ENCODE results near the gene HBA1.
A peak's percentile ranks its signal among the peaks of the same experiment; 100 is the strongest.
"Not testable (repeated sequence)": the region's sequence is repeated elsewhere in the genome, so short reads cannot be mapped to it uniquely, and the experiment has no call there.

Gene HBA1

DNA sequence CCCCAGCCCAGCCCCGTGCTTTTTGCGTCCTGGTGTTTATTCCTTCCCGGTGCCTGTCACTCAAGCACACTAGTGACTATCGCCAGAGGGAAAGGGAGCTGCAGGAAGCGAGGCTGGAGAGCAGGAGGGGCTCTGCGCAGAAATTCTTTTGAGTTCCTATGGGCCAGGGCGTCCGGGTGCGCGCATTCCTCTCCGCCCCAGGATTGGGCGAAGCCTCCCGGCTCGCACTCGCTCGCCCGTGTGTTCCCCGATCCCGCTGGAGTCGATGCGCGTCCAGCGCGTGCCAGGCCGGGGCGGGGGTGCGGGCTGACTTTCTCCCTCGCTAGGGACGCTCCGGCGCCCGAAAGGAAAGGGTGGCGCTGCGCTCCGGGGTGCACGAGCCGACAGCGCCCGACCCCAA lies 474 bp upstream of the HBA1 start:
- DNase-seq, result not testable (repeated sequence)

DNA sequence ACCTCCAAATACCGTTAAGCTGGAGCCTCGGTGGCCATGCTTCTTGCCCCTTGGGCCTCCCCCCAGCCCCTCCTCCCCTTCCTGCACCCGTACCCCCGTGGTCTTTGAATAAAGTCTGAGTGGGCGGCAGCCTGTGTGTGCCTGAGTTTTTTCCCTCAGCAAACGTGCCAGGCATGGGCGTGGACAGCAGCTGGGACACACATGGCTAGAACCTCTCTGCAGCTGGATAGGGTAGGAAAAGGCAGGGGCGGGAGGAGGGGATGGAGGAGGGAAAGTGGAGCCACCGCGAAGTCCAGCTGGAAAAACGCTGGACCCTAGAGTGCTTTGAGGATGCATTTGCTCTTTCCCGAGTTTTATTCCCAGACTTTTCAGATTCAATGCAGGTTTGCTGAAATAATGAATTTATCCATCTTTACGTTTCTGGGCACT lies 928 bp downstream of the HBA1 start:
- DNase-seq, result no peak

DNA sequence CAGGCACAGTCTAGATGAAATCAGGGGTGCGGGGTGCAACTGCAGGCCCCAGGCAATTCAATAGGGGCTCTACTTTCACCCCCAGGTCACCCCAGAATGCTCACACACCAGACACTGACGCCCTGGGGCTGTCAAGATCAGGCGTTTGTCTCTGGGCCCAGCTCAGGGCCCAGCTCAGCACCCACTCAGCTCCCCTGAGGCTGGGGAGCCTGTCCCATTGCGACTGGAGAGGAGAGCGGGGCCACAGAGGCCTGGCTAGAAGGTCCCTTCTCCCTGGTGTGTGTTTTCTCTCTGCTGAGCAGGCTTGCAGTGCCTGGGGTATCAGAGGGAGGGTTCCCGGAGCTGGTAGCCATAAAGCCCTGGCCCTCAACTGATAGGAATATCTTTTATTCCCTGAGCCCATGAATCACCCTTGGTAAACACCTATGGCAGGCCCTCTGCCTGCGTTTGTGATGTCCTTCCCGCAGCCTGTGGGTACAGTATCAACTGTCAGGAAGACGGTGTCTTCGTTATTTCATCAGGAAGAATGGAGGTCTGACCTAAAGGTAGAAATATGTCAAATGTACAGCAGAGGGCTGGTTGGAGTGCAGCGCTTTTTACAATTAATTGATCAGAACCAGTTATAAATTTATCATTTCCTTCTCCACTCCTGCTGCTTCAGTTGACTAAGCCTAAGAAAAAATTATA lies 1.6 kb downstream of the HBA1 start:
- DNase-seq, result no peak

DNA sequence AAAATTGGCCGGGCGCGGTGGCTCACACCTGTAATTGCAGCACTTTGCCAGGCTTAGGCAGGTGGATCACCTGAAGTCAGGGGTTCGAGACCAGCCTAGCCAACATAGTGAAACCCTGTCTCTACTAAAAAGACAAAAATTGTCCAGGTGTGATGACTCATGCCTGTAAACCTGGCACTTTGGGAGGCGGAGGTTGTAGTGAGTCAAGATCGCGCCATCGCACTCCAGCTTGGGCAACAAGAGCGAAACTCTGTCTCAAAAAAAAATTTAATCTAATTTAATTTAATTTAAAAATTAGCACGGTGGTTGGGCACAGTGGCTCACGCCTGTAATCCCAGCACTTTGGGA lies 2.2 kb downstream of the HBA1 start:
- DNase-seq, result no peak

DNA sequence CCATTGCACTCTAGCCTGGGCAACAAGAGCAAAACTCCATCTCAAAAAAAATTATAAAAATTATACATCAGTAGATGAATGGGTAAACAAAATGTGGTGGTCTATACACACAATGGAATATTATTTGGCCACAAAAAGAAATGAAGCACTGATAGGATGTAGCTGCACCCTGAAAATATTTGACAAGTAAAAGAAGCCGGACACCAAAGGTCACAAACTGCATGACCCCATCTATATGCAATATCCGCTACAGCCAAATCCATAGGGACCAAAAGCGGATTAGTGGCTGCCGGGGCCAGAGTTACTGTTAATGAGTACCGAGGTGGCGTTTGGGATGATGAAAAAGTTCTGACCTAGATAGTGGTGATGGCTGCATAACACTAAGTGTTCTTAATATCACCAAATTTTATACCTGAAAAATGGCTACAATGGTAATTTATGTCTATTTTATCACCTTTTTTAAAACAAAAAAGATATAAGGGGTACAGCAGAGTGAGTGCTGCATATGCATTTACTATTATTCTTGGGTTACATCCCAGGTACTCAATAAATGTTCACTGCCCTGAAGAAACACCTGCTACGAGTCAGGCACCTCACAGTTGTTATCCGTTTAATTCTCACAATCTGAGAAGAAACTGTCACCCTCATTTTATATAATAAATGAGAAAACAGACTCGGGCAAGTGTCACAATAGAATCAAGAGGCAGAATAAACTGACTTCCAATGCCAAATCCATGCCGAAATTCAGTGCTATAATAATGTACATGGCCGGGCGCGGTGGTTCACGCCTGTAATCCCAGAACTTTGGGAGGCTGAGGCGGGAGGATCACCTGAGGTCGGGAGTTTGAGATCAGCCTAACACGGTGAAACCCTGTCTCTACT lies 3.0 kb downstream of the HBA1 start:
- DNase-seq, result no peak

DNA sequence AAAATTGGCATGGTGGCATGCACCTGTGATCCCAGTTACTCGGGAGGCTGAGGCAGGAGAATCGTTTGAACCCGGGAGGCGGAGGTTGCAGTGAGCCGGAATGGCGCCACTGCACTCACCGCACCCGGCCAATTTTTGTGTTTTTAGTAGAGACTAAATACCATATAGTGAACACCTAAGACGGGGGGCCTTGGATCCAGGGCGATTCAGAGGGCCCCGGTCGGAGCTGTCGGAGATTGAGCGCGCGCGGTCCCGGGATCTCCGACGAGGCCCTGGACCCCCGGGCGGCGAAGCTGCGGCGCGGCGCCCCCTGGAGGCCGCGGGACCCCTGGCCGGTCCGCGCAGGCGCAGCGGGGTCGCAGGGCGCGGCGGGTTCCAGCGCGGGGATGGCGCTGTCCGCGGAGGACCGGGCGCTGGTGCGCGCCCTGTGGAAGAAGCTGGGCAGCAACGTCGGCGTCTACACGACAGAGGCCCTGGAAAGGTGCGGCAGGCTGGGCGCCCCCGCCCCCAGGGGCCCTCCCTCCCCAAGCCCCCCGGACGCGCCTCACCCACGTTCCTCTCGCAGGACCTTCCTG lies 3.7 kb downstream of the HBA1 start, which contains the start of gene HBQ1:
TSS of gene HBQ1 (plus strand) at position 359 of the 575 bp plus-strand sequence. CDS start at position 387, 28 bp downstream.
- DNase-seq, result peak; percentile 45

DNA sequence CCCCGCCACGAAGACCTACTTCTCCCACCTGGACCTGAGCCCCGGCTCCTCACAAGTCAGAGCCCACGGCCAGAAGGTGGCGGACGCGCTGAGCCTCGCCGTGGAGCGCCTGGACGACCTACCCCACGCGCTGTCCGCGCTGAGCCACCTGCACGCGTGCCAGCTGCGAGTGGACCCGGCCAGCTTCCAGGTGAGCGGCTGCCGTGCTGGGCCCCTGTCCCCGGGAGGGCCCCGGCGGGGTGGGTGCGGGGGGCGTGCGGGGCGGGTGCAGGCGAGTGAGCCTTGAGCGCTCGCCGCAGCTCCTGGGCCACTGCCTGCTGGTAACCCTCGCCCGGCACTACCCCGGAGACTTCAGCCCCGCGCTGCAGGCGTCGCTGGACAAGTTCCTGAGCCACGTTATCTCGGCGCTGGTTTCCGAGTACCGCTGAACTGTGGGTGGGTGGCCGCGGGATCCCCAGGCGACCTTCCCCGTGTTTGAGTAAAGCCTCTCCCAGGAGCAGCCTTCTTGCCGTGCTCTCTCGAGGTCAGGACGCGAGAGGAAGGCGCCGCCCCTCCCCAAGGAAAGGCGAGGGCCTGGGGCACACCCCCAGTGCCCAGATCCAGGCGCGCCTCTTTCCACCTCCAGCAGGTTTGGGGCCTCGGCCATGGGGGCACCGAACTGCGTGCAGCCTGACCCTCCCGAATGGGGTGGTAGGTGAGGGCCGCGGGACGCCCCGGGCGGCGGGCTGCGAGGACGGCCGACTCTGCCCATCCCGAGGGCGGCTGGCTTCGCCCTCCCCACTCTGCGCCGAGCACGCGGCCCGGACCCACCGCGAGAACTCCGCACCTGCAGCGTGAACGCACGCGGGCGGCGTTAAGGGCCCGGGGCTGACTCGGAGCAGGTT lies 4.4 kb downstream of the HBA1 start:
- DNase-seq, result peak; percentile 9

DNA sequence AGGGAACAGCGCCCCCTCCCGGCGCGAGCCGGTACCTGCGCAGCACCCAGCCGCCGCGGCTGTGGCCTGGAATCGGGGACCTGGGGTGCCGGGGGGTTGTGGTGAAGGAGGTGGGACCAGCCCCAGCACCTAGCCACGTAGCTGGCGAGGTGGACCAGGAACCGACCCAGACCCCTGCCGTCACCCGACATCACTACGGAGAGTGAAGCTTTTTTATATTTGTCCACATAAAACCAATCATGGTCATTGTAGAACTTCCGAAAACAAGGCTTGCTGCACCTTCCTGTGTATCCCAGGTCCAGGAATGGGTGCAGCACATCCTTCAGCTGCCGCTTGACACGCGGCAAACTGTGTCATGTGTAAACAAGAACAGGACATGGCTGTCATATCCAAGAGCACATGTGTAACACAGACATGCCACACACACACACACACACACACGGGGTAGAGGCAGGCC lies 5.1 kb downstream of the HBA1 start:
- peak; percentile 66 for DNase-seq

DNA sequence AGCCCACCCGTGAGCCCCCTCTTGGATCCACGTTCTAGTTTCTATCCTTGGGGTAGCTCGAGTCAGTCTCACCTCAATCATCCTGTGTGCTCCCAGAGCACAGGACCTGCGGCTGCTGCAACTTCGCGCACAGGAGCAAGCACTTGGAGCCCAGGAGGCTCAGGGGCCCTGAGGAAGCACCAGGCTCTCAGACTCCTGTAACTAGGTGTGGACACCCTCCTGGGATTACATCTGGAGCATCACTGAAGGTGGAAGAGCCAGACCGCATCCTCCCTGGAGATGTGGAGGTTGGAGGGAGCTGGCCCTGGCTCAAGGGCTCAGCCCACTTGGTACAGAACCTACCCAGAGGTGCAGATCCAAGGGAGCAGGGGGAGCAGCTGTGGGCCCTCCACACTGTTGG lies 6.5 kb downstream of the HBA1 start:
- DNase-seq, result no peak

DNA sequence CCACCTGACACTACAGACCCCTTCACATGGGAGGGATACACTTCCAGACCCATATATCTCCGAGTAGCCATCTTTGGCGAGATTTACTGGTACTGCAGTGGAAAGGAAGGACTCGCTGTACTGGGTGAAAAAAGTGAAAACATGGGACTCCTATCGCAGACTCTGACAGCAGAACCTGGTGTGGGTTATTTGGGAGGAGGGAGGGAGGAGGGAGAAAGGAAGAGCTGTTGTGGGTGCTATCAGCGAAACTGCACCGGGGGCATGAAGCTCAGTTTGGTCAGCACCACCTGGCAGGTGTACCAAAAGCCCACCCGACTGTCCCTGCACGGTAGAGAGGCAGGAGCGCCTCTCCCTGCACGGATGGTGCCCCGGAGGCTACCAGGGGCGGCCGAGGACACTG lies 8.7 kb downstream of the HBA1 start:
- no peak for DNase-seq

DNA sequence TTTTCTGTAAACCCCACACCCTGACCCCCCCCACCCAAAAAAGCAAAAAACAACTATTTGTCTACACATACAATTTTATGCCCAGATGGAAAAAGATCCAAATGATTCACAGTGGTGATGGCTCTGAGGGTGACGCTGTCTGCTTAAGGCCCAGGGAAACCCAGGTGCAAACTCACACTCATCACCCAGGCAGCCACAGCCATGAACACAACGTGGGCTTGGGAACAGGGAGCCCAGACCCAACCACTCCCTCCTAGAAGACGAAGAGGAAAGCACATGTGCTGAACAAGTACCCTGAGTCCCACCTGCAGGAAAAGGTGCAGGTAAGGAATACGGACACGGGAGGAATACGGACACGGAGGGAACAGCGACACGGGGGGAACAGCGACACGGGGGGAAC lies 9.2 kb downstream of the HBA1 start:
- DNase-seq, result no peak

DNA sequence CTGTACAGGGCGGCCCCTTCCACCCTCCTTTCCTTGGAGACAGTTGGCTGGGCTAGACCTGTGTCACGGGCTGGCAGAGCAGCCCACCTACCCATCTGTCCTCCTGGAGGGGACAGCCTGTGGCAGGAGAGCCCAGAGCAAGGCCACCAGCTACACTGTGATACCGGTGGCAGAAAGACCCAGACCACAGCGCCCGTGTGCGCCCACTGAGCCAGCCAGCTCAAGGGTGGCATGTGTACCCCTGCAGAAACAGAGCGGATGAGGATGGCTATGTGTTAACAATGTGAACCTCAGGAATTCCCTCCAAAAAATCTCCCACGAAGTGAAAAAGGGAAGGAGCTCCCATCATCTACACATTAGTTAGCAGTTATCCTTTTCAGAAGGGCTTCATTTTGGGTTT lies 10.8 kb downstream of the HBA1 start:
- no peak for DNase-seq

DNA sequence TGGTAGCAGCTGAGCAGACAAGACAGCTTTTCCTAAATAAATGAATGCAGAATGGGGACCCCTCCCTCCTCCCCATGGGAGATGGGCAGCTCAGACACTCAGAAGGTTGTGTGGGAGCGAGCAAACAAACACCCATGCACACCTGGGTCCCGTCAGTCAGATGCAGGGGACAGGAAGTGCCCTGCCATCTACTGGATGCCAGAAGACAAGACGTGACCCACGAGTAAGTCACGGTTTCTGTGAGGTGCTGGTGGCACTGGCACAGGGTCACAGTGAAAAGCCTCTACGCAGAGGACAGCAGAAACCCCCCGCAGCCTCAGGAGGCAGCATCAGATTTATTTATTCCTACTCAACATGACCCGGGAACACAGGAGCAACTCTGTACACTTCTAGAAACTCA lies 12.2 kb downstream of the HBA1 start:
- no peak for DNase-seq

DNA sequence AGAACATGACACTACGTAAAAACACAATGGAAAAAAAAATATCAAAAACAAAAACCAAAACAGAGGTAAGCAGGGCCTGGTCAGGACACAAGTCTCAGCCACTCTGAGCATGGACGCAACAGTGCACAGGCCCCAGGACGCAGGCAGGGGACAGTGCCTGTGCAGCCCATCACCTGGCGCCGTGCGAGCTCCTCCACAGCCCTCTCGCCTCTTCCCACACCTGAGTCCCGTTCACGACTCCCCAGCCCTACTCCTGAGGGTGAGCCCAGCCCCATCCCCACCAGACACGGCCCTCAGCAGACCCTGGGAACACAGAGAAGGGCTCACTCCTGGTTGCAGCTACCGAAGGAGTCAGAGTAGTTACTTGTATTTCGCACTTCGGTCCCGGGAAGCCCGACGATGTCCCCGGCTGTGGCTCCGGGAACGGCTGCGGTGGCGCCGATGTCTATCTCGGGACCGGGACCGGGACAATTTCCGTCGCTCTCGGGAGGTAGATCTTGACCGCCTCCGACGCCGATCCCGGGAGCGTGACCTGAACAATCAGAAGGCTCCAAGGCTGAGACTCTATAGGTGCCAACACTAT lies 13.2 kb downstream of the HBA1 start:
- no peak for DNase-seq

DNA sequence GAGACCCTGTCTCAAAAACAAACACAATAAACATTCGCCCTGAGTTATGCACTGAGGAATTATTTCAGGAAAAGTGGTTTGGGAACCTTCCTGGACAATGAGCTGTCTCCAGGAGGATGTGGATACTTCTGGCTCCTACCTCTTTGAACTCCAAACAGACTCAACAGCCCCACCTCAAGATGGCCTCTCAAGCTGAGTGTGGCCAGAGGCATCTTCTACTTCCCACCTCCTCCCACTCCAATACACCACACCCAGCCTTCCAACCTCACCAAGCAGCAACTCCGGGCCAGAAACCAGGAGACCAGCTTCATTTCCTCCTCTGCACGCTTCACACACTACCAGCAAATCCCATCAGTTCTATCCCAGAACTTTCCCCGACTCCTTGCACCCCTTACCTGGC lies 15.4 kb downstream of the HBA1 start:
- no peak for DNase-seq

DNA sequence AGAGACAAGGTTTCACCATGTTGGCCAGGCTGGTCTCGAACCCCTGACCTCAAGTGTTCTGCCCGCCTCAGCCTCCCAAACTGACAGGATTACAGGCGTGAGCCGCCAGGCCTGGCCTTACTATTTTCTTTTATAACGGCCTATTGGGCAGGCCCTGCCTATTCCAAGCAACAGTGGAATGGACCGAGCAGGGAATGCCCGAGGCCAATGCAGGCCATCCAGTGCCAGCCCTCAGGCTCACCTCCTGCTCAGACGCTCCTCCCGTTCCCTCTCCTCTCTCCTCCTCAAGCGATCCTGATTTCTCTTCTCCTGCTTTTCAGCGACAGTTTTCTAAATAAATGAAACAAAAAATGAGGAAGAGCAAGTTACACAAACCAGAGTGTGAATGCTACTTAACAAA lies 16.2 kb downstream of the HBA1 start:
- DNase-seq, result no peak

DNA sequence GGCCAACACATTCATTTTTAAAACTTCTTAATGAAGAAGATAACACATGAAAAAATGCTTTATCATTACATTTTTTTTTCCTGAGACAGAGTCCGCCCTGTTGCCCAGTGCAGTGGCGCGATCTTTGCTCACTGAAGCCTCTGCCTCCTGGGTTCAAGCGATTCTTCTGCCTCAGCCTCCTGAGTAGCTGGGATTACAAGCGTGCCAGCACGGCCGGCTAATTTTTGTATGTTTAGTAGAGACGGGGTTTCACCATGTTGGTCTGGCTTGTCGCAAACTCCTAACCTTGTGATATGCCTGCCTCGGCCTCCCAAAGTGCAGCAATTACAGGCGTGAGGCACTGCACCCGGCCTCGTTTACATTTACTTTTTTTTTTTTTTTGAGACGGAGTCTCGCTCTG lies 17.0 kb downstream of the HBA1 start:
- DNase-seq, result no peak

DNA sequence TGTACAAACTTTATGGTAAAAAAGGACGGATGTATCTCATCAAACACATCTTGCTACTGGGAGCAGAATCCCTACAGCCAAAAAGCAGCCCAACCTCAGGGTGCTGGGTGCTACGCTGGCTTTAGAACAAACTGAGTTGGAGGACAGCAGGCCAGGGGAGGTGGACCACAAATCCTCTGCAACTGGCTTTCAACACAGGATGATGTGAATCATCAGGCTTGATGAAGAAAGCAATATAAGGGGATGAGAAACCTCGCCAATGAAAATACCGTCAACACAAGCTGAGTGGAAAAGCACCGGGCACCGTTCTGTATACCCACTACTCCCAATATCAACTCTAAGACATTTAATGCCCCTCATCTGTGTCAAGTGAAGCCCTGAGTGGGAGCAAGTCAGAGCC lies 18.0 kb downstream of the HBA1 start:
- DNase-seq, result no peak

DNA sequence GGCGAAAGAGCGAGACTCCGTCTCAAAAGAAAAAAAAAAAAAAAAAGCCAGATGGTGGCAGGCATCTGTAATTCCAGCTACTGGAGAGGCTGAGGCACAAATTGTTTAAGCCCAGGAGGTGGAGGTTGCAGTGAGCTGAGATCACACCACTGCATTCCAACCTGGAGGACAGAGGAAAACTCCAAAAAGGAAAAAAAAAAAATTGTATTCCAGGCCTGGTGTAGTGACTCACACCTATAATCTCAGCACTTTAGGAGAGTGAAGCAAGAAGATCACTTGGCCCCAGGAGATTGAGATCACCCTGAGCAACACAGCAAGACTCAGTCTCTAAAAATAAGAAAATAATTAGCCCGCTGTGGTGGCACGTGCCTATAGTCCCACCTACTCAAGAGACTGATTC lies 23.9 kb downstream of the HBA1 start:
- DNase-seq, result no peak

DNA sequence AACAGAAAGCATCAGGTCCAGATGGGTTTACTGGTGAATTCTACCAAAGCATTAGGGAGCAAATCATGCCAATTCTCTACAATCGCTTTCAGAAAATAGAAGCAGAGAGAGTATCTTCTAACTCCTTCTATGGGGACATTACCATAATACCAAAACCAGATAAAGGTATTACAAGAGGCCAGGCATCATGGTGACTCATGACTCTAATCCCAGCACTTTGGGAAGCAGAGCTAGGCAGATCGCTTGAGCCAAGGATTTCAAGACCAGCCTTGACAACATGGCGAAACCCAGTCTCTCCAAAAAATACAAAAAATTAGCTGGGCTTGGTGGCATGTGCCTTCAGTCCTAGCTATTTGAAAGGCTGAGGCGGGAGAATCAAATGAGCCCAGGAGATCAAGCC lies 26.8 kb downstream of the HBA1 start:
- no peak for DNase-seq

DNA sequence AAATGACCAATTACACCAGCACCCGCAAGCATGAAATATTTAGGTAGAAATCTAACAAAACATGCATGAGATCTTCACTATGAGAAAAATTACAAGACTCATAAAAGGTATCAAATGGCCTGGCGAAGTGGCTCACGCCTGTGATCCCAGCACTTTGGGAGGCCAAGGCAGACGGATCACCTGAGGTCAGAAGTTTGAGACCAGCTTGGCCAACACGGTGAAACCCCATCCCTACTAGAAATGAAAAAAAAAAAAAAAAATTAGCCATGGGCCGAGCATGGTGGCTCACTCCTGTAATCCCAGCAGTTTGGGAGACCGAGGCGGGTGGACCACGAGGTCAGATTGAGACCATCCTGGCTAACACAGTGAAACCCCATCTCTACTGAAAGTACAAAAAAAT lies 27.6 kb downstream of the HBA1 start:
- DNase-seq, result not testable (repeated sequence)

DNA sequence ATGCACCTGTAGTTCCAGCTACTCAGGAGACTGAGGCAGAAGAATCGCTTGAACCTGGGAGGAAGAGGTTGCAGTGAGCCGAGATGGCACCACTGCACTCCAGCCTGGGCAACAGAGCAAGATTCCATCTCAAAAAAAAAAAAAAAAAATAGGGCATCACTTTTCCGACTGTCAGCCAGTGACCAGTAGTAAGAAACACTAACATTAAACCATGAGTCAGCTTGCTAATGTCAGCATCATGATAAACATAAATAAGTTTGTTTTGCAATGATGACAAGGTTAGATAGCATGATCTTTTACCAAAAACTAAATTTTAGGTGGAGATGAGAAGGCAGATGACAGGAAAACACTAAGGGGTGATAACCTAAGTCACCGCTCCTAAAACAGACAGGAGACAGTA lies 32.9 kb downstream of the HBA1 start:
- not testable (repeated sequence) for DNase-seq
